GM18508 (cell line): ENCODE data around the gene IFNA1.
"Not testable (repeated sequence)": the region's sequence is repeated elsewhere in the genome, so short reads cannot be mapped to it uniquely, and the experiment has no call there.

Experiments
- ATAC-seq: cut with Tn5 transposase; IDR thresholded peaks from one replicate; pipeline ENCODE4 v1.9.1; 2021; ENCODE audit warnings: moderate number of reproducible peaks; ENCODE audit not compliant: insufficient read depth, unreplicated experiment

IFNA1 gene

GRCh38 chr9:21440139-21440538 is at the start of gene IFNA1:
Gene IFNA1 (plus strand): TSS chr9:21440439. CDS start chr9:21440508, 69 bp downstream.
- no peak for ATAC-seq

GRCh38 chr9:21392270-21392669 is 48.0 kb upstream of the IFNA1 start:
- ATAC-seq: peak; percentile 88

- peak; percentile 42 for ATAC-seq
Measured at GRCh38 chr9:21395778-21396717, 44.2 kb upstream of the IFNA1 start.

GRCh38 chr9:21398955-21399489 is 41.2 kb upstream of the IFNA1 start:
- ATAC-seq: no peak

- ATAC-seq: no peak
Measured at GRCh38 chr9:21399956-21400355, 40.3 kb upstream of the IFNA1 start.

- ATAC-seq: no peak
Measured at GRCh38 chr9:21402386-21403251, 37.6 kb upstream of the IFNA1 start.

GRCh38 chr9:21404146-21404545 is 36.1 kb upstream of the IFNA1 start:
- ATAC-seq: no peak

- ATAC-seq: no peak
Measured at GRCh38 chr9:21408817-21409216, 31.4 kb upstream of the IFNA1 start, which contains the start of gene IFNA8. Gene IFNA8 (plus strand): TSS chr9:21409117. CDS start chr9:21409177, 60 bp downstream.

GRCh38 chr9:21412107-21412506 is 28.1 kb upstream of the IFNA1 start:
- no peak for ATAC-seq

GRCh38 chr9:21413151-21413550 is 27.1 kb upstream of the IFNA1 start:
- no peak for ATAC-seq

- ATAC-seq: no peak
Measured at GRCh38 chr9:21413624-21414023, 26.6 kb upstream of the IFNA1 start.

- ATAC-seq: no peak
Measured at GRCh38 chr9:21414220-21414940, 25.9 kb upstream of the IFNA1 start.

- no peak for ATAC-seq
Measured at GRCh38 chr9:21415493-21416267, 24.6 kb upstream of the IFNA1 start.

GRCh38 chr9:21428235-21428634 is 12.0 kb upstream of the IFNA1 start:
- no peak for ATAC-seq

GRCh38 chr9:21429191-21429590 is 11.0 kb upstream of the IFNA1 start:
- ATAC-seq: no peak

- peak; percentile 57 for ATAC-seq
Measured at GRCh38 chr9:21432672-21433425, 7.4 kb upstream of the IFNA1 start.

- no peak for ATAC-seq
Measured at GRCh38 chr9:21434202-21435014, 5.8 kb upstream of the IFNA1 start.

GRCh38 chr9:21435015-21435383 is 5.2 kb upstream of the IFNA1 start:
- ATAC-seq: not testable (repeated sequence)
